DMS114 treated with DMSO at 0.1 percent for 48 hours (cell line): ENCODE results near the gene EIF4B.

Experiments
- DNase-seq: peaks from one replicate; lab custom pipeline; 2025; ENCODE audit not compliant: unreplicated experiment; lab: John Stamatoyannopoulos, UW

Gene EIF4B

GRCh38 chr12:53044896-53045695 lies 38.8 kb downstream of the EIF4B start:
- no peak for DNase-seq

DNA sequence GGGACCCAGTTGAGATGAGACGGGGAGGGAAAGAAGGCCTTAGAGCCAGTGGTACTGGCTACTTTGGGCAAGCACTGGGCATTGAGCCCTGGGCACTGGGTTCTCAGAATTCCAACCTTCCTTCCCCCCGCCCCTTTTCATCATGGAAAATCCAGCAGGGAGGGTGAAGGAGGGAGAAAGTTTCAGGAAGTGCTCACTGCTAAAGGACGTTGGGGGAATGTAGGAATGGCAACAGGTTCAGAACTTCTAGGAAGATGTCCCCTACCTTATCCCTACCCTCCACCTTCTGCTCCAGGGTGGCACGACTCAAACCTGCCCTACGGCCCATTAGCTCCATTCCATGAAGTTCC lies 39.4 kb downstream of the EIF4B start:
- no peak for DNase-seq

- no peak for DNase-seq
Observed at GRCh38 chr12:53046655-53047220, 40.5 kb downstream of the EIF4B start.

GRCh38 chr12:53047221-53048032 lies 41.2 kb downstream of the EIF4B start:
- DNase-seq = no peak

DNA sequence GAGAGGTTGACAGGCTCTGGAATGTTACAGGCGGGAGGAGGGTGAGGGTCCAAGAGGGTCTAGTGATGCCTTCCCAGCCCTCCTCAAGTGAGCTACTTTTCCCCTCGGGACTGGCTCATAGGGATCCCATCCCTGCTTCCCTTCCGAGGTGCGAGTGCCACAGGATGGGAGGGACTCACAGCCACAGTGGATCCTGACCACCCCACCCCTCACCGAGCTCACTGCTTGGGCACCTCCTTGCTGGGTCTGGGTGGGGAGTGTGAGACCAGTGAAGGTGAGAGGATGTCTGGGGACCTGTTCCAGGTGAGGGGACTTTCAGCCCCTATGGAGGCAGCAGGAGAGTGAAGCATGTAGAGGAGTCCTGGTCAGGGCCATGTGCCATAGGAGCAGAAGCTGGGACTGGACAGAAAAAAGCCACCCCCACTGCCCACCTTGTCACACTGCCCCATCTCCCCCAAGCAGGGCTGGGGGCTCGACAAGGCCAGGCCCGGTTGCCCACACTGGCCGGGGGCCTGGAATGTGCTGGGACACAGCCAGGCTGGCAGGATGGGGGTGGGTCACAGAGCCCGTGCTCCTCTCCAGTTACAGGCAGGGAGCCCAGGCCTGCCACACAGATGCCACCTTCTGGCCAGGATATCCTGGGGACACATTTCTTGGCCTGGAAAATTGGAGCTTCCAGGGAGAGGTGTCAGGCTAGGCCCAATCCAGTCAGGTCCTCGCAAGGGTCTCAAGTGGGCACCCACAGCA lies 42.0 kb downstream of the EIF4B start:
- no peak for DNase-seq

DNA sequence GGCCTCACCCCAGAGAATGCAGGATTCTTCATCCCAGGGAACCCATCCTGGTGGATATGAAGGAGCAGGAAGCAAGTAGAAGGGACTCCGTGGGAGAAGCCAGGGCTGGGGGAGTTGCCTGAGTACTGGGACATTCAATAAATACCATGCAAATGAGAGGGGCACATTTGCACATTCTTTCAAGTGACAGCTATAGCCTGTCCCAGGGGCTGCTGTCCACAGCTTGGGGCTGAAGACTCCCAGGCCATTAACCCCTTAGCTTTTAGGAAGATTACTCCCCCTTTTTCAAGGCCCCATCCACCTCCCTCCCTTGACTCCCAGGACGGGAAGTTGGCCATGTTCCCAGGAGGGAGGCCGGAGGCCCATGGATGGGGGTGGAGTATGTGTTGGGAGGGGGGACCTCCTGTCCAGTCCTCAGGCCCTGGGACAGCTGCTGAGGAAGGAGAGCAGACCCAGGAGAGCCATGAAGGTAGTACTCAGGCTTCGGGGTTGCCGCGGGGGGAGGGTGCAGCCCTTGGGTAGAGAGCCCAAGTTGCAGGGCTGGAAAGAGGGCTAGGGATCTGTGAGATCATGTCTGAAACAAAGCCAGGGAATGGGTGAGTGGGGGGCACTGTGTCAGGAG lies 42.6 kb downstream of the EIF4B start:
- DNase-seq = no peak

- DNase-seq = no peak
Observed at GRCh38 chr12:53049571-53050318, 43.5 kb downstream of the EIF4B start, which contains the start of gene TNS2. TNS2 (plus strand) TSS chr12:53050065; CDS start chr12:53050186, 121 bp downstream.

DNA sequence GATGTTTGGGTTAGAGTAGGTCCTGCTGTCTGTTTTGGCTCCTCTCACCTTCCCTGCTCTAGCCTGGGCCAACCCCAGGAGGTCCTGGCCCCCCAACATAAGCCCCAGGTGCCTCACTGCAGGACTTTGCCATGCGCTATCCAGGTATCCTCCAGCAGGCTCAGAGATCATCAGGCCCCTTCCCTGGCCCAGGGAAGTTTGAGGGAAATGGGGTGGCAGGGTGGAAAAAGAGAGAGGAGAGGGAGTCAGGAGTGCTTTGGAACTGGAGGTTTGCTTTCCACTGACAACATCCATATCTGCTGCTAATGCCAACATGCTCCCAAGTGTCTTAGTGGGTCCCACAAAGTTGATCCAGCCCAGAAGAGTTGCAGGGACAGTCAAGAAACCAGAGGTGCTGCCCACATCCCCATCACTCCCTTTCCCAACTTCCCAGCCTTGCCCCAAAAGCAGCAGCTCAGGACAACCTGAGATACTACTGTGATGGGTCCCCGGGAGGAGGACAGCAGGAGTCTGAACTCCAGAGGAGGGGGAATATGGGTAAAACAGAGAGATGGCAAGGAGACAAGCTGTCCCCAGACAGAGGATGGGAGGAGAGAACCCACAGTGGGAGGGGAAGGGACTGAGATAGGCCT lies 44.3 kb downstream of the EIF4B start:
- DNase-seq = no peak

- DNase-seq = no peak
Observed at GRCh38 chr12:53051058-53051880, 45.0 kb downstream of the EIF4B start.

GRCh38 chr12:53051881-53052412 lies 45.7 kb downstream of the EIF4B start:
- no peak for DNase-seq

- no peak for DNase-seq
Observed at GRCh38 chr12:53052419-53053217, 46.4 kb downstream of the EIF4B start.

DNA sequence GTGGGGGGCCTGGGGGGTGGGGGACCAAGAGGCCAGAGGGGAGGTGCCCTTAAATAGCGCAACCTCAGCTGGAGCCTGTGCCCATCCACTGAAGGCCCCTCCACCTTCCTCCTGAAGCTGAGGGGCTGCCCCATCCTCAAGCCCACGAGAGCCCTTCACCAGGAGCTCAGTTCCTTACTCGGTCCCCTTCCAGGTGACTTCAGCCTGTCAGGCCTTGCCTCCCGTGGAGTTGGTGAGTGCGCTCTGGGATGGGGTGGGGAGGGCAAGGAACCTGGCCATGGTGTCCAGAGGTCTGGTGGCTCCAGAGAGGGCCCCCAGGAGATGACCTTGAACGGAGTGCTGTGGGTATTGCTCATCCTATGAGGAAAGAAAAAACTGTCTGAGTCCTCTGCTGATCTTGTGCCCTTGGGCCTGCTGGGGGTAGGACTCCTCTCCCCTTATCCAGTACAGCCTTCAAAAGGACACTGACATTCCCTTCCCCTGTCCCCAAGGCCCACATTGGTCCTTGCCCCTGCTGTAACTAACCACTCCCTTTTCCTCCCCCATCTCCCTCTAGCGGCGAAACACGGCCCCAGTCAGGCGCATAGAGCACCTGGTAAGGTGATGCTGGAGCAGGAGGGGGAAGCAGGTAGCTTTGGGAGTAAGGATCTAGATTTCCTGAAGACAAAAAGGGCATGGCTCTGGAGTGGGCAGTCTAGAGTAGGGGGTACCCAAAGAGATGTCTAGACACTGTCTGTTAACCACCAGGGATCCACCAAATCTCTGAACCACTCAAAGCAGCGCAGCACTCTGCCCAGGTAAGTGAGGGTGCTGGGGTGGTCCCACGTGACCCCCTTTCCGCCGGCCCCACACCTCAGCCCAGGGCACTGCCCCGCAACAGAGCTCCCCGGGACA lies 47.2 kb downstream of the EIF4B start:
- DNase-seq = no peak

DNA sequence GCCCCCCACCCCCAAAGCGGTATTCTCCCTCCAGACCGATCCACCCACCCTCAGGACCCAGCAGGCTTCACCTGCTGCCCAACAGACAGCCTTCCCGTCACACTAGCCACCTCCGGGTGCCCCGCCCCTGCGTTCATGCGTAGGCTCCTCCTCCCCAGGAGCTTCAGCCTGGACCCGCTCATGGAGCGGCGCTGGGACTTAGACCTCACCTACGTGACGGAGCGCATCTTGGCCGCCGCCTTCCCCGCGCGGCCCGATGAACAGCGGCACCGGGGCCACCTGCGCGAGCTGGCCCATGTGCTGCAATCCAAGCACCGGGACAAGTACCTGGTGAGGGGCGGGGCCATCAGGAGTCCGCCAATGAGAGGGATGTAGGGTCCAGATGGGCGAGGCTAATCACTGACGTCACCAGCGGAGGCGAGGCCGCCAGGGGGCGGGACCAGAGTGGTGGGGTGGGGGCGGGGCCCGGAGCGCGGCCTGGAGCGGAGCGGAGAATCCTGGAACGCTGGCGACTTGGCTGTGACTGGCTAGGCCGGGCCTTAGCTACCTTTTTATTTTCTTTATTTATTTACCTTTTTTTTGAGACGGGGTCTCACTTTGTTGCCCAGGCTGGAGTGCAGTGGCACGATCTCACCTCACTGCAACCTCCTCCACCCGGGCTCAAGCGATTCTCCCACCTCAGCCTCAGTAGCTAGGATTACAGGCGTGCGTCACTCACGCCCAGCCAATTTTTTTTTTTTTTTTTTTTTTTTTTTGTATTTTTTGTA lies 48.0 kb downstream of the EIF4B start:
- DNase-seq = peak; percentile 91

DNA sequence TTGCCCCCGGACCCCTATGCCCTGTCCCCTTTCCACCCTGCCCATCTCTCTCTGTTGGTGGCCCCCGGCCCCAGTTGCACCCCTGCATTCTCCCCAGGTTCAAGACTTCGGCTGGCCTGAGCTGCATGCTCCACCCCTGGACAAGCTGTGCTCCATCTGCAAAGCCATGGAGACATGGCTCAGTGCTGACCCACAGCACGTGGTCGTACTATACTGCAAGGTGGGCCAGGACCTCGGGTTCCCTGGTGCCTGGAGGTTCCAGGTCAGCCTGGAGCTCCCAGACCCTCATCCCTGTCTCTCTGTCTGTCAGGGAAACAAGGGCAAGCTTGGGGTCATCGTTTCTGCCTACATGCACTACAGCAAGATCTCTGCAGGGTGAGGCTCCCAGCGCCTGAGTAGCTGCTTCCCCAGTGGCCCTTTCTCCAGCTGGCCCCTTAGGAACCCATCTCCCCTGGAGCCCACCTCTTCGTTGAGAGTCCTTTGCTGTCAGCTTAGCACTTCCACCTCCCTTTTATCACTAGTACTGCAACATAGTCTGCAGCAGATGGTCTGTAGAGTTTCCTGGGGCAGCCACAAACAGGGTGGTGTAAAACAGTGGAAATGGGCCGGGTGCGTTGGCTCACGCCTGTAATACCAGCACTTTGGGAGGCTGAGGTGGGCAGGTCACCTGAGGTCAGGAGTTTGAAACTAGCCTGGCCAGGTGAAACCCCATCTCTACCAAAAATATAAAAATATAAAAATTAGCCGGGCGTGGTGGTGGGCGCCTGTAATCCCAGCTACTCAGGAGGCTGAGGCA lies 49.4 kb downstream of the EIF4B start:
- no peak for DNase-seq

- no peak for DNase-seq
Observed at GRCh38 chr12:53056296-53056695, 50.0 kb downstream of the EIF4B start.
